PC-9 (cell line): ENCODE data around the gene ZC3HAV1. TPM values are rescaled to one million over a fixed set of nuclear protein-coding genes. Genes with fewer than 3 reads are reported as not detected.

Source experiments
- BruUV-seq: library from RNA; stranded (reverse); fragments of 400-500 nt; replicated peaks from 2 replicates; lab custom pipeline; 2021; lab: Mats Ljungman, UMichigan
- CTCF ChIA-PET: fragments of 300-600 bp; sonication (Branson Sonifier 250); formaldehyde crosslinking; loops from one replicate; lab custom pipeline; 2022; ENCODE audit warnings: antibody characterized with exemption; lab: Charles Lee
- POLR2A ChIA-PET: fragments of 300-600 bp; sonication (Branson Sonifier 250); formaldehyde crosslinking; loops from one replicate; lab custom pipeline; 2022; ENCODE audit warnings: antibody characterized with exemption; ENCODE audit not compliant: unreplicated experiment; lab: Charles Lee
- DNase-seq, 2 experiments: peaks; one replicate each; pipeline versions ENCODE4 v3.0.0 to v3.0.0-alpha.2; 2015 to 2022; ENCODE audit warnings: mixed read lengths in 1 of 2
- H2AFZ ChIP-seq: fragments of 200-600 bp; sonication (generic); 2 replicates; pipeline ENCODE4 v1.8.1; 2017; ENCODE audit warnings: antibody characterized with exemption
- H3F3A ChIP-seq: fragments of 200-600 bp; sonication (generic); 2 replicates; pipeline ENCODE4 v1.8.1; 2017; ENCODE audit warnings: antibody characterized with exemption, mild to moderate bottlenecking, low read depth; ENCODE audit not compliant: insufficient read depth
- H3K27ac ChIP-seq: fragments of 200-600 bp; sonication (generic); 2 replicates; pipeline ENCODE4 v1.6.1; 2016; ENCODE audit warnings: mixed run types
- H3K27me3 ChIP-seq: fragments of 200-600 bp; sonication (generic); 2 replicates; pipeline ENCODE4 v1.6.1; 2016; ENCODE audit warnings: low read depth, mixed run types; ENCODE audit not compliant: insufficient read depth
- H3K36me3 ChIP-seq: fragments of 200-600 bp; sonication (generic); 2 replicates; pipeline ENCODE4 v1.6.1; 2016; ENCODE audit warnings: low read depth, mixed run types
- H3K4me1 ChIP-seq: fragments of 200-600 bp; sonication (generic); replicated peaks from 2 replicates; pipeline ENCODE4 v1.6.1; 2016; ENCODE audit warnings: mixed run types; ENCODE audit not compliant: insufficient read depth
- H3K4me2 ChIP-seq: fragments of 200-600 bp; sonication (generic); 2 replicates; pipeline ENCODE4 v1.6.1; 2017; ENCODE audit warnings: mixed run types
- H3K4me3 ChIP-seq: fragments of 200-600 bp; sonication (generic); 2 replicates; pipeline ENCODE4 v1.6.1; 2016; ENCODE audit warnings: mixed run types
- H3K79me2 ChIP-seq: fragments of 200-600 bp; sonication (generic); 2 replicates; pipeline ENCODE4 v1.6.1; 2017; ENCODE audit warnings: low read depth, mixed run types
- H3K9me2 ChIP-seq: fragments of 200-600 bp; sonication (generic); 2 replicates; pipeline ENCODE4 v1.8.1; 2017; ENCODE audit warnings: mild to moderate bottlenecking; ENCODE audit not compliant: insufficient read depth
- H3K9me3 ChIP-seq: fragments of 200-600 bp; sonication (generic); 2 replicates; pipeline ENCODE4 v1.8.1; 2016; ENCODE audit warnings: low read depth; ENCODE audit not compliant: insufficient read depth
- H4K20me1 ChIP-seq: fragments of 200-600 bp; sonication (generic); 2 replicates; pipeline ENCODE4 v1.8.1; 2017; ENCODE audit not compliant: insufficient read depth
- CTCF ChIP-seq: fragments of 200-600 bp; sonication (generic); conservative IDR thresholded peaks from 2 replicates; pipeline ENCODE4 v1.6.1; 2017; ENCODE audit warnings: mixed run types, antibody characterized with exemption, mild to moderate bottlenecking, moderate library complexity
- EZH2 ChIP-seq: fragments of 200-600 bp; sonication (generic); IDR thresholded peaks from 2 replicates; pipeline ENCODE4 v1.8.0; 2017; ENCODE audit warnings: antibody characterized with exemption, low read depth
- intact Hi-C: fragments of 100-400 bp; cut with micrococcal nuclease; formaldehyde crosslinking; loops from one replicate; pipeline ENCODE4 v1.10.0; 2022; ENCODE audit not compliant: unreplicated experiment
- total RNA-seq: library from RNA; stranded (reverse); gene quantifications from 2 replicates; pipeline ENCODE4 v1.2.3, GENCODE V29; 2021

The ZC3HAV1 gene
- total RNA-seq, 1 experiment from 2014 or later, result 36.7 TPM

GRCh38 chr7:139091677-139091996, 17.9 kb downstream of the ZC3HAV1 start:
- H3F3A ChIP-seq, result no peaks in the 10 kb centered on the region
- no peak overlapping the region for H3K4me2 ChIP-seq
- DNase-seq, result no peak
- CTCF ChIA-PET, result no interaction called here
- H3K79me2 ChIP-seq, result no peaks in the 10 kb centered on the region
- no peak for TF ChIP-seq EZH2
- no peak for TF ChIP-seq CTCF
- no peaks in the 10 kb centered on the region for H3K9me3 ChIP-seq
- H3K27me3 ChIP-seq, result no peaks in the 10 kb centered on the region
- POLR2A ChIA-PET, result no interaction called here
- H3K36me3 ChIP-seq, result peaks cover 13% of the 10 kb centered on the region; the same call in 1 of the 2 replicates
- intact Hi-C loops, result no loop called here
- H2AFZ ChIP-seq, result no peak overlapping the region
- no TSS peak for BruUV-seq
- H3K27ac ChIP-seq, result no peak overlapping the region
- H3K4me3 ChIP-seq, result no peak overlapping the region
- H4K20me1 ChIP-seq, result peaks cover 3% of the 10 kb centered on the region; the same call in 1 of the 2 replicates
- no peaks in the 10 kb centered on the region for H3K4me1 ChIP-seq
- no peaks in the 10 kb centered on the region for H3K9me2 ChIP-seq

- no peak for DNase-seq
- no peak for TF ChIP-seq EZH2
- Histone ChIP-seq H3K36me3 (peaks cover 14% of the 10 kb centered on the region), H3F3A (no peaks in the 10 kb centered on the region), H3K9me3 (no peaks in the 10 kb centered on the region), H3K79me2 (no peaks in the 10 kb centered on the region), H2AFZ (no peak overlapping the region), H4K20me1 (no peaks in the 10 kb centered on the region; the same call in 1 of the 2 replicates), H3K9me2 (no peaks in the 10 kb centered on the region), H3K27ac (no peak overlapping the region), H3K4me3 (no peak overlapping the region), H3K27me3 (no peaks in the 10 kb centered on the region), H3K4me2 (no peak overlapping the region), H3K4me1 (no peaks in the 10 kb centered on the region)
- POLR2A ChIA-PET, result no interaction called here
- BruUV-seq, result no TSS peak
- CTCF ChIA-PET, result no interaction called here
- intact Hi-C loops, result no loop called here
Measured at GRCh38 chr7:139089118-139089517, 20.4 kb downstream of the ZC3HAV1 start.

- H3K27me3 ChIP-seq, result no peaks in the 10 kb centered on the region
- H3K4me1 ChIP-seq, result no peaks in the 10 kb centered on the region
- BruUV-seq, result no TSS peak
- H3K27ac ChIP-seq, result no peak overlapping the region
- H3K79me2 ChIP-seq, result no peaks in the 10 kb centered on the region
- no peaks in the 10 kb centered on the region for H3K9me2 ChIP-seq
- no peak overlapping the region for H2AFZ ChIP-seq
- no peak for DNase-seq
- no peaks in the 10 kb centered on the region for H4K20me1 ChIP-seq
- intact Hi-C loops, result no loop called here
- H3K4me2 ChIP-seq, result no peak overlapping the region
- ChIA-PET POLR2A (interaction anchor here (0.7 kb wide), 1 partner anchor 286 kb away, joined by 4 read pairs; no protein-coding TSS in a partner anchor), CTCF (no interaction called here)
- H3K4me3 ChIP-seq, result no peak overlapping the region
- no peaks in the 10 kb centered on the region for H3K9me3 ChIP-seq
- TF ChIP-seq EZH2 (no peak), CTCF (no peak)
- no peaks in the 10 kb centered on the region for H3F3A ChIP-seq
- H3K36me3 ChIP-seq, result peaks cover 15% of the 10 kb centered on the region
Measured at GRCh38 chr7:139088268-139088667, 21.3 kb downstream of the ZC3HAV1 start.

- no peaks in the 10 kb centered on the region for H3F3A ChIP-seq
- H3K4me2 ChIP-seq, result no peak overlapping the region
- intact Hi-C loops, result no loop called here
- no peaks in the 10 kb centered on the region for H3K27me3 ChIP-seq
- no peaks in the 10 kb centered on the region for H4K20me1 ChIP-seq
- POLR2A ChIA-PET, result no interaction called here
- no peaks in the 10 kb centered on the region for H3K9me3 ChIP-seq
- H3K9me2 ChIP-seq, result no peaks in the 10 kb centered on the region
- peaks cover 21% of the 10 kb centered on the region for H3K36me3 ChIP-seq
- DNase-seq, result no peak
- no peak overlapping the region for H2AFZ ChIP-seq
- TF ChIP-seq EZH2, result no peak
- no peak for TF ChIP-seq CTCF
- no peak overlapping the region for H3K27ac ChIP-seq
- no peaks in the 10 kb centered on the region for H3K4me1 ChIP-seq
- no peak overlapping the region for H3K4me3 ChIP-seq
- CTCF ChIA-PET, result no interaction called here
- BruUV-seq, result no TSS peak
- H3K79me2 ChIP-seq, result no peaks in the 10 kb centered on the region
Measured at GRCh38 chr7:139087212-139087611, 22.3 kb downstream of the ZC3HAV1 start.
